ENCODE measurements around the gene UBALD1.

The UBALD1 gene

GRCh38 chr16:4616047-4616811, 1.5 kb upstream of the UBALD1 start:
- DNase-seq (ENCODE audit: low read depth): peak; percentile 98

GRCh38 chr16:4615384-4616046, 827 bp upstream of the UBALD1 start:
- no peak for DNase-seq (ENCODE audit: low read depth)

- DNase-seq (ENCODE audit: low read depth): no peak
These were observed 785 bp downstream of the UBALD1 start for GRCh38 chr16:4613636-4614570.

- no peak for DNase-seq (ENCODE audit: low read depth)
These were observed 1.6 kb downstream of the UBALD1 start for GRCh38 chr16:4612977-4613635.

GRCh38 chr16:4612474-4612931, 2.2 kb downstream of the UBALD1 start:
- no peak for DNase-seq (ENCODE audit: low read depth)

GRCh38 chr16:4611337-4612021, 3.2 kb downstream of the UBALD1 start:
- no peak for DNase-seq (ENCODE audit: low read depth)

GRCh38 chr16:4610011-4611005, 4.4 kb downstream of the UBALD1 start:
- DNase-seq (ENCODE audit: low read depth): no peak

- DNase-seq (ENCODE audit: low read depth): no peak
These were observed 5.3 kb downstream of the UBALD1 start for GRCh38 chr16:4609200-4610010.

- no peak for DNase-seq (ENCODE audit: low read depth)
These were observed 6.0 kb downstream of the UBALD1 start for GRCh38 chr16:4608704-4608980.

- DNase-seq (ENCODE audit: low read depth): no peak
These were observed 6.6 kb downstream of the UBALD1 start for GRCh38 chr16:4607841-4608703.

GRCh38 chr16:4606354-4606753, 8.3 kb downstream of the UBALD1 start:
- DNase-seq (ENCODE audit: low read depth): no peak

GRCh38 chr16:4604401-4604800, 10.3 kb downstream of the UBALD1 start:
- DNase-seq (ENCODE audit: low read depth): no peak

- no peak for DNase-seq (ENCODE audit: low read depth)
These were observed 11.0 kb downstream of the UBALD1 start for GRCh38 chr16:4603624-4604170.

GRCh38 chr16:4602331-4602730, 12.4 kb downstream of the UBALD1 start:
- DNase-seq (ENCODE audit: low read depth): no peak

- DNase-seq (ENCODE audit: low read depth): no peak
These were observed 12.9 kb downstream of the UBALD1 start for GRCh38 chr16:4601864-4602186.

- no peak for DNase-seq (ENCODE audit: low read depth)
These were observed 13.4 kb downstream of the UBALD1 start for GRCh38 chr16:4601036-4601863.

- DNase-seq (ENCODE audit: low read depth): no peak
These were observed 15.1 kb downstream of the UBALD1 start for GRCh38 chr16:4599545-4599944.
